Measurements from ENCODE around the gene TCF4. TPM values are rescaled to one million over a fixed set of nuclear protein-coding genes. Genes with fewer than 3 reads are reported as not detected.

TCF4 gene
- total RNA-seq, 1 experiment from 2014 or later: 0.42 TPM

- BruUV-seq (replicated peaks): no TSS peak
- ATAC-seq: no peak
- no peaks in the 10 kb centered on the region for H3K9me2 ChIP-seq (ENCODE audit: insufficient read depth)
- no peak overlapping the region for H2AFZ ChIP-seq (ENCODE audit: low read depth, low read length, poor library complexity, severe bottlenecking)
- no peak for DNase-seq (ENCODE audit: low read depth, low spot score)
- ChIA-PET RAD21 (ENCODE audit: low non-redundant PET in 1 of 2, low total read pairs in 2 of 2, uncharacterized antibody in 2 of 2, unreplicated experiment in 2 of 2) (no interaction called here), POLR2A (no interaction called here), CTCF (no interaction called here)
- no peak overlapping the region for H3K4me3 ChIP-seq (replicated peaks in 1 of 2; ENCODE audit: low read depth in 1 of 2, low read length in 2 of 2)
- H3K36me3 ChIP-seq (ENCODE audit: control insufficient read depth in 1 of 2, insufficient read depth in 2 of 2, low read length in 2 of 2): no peaks in the 10 kb centered on the region
- H3K27me3 ChIP-seq (ENCODE audit: insufficient read depth, low read length): no peaks in the 10 kb centered on the region
- no peaks in the 10 kb centered on the region for H3K9me3 ChIP-seq (ENCODE audit: control insufficient read depth in 1 of 2, insufficient read depth in 1 of 2, low read depth in 1 of 2, low read length in 2 of 2)
- intact Hi-C loops (cut with micrococcal nuclease): no loop called here
- H3K4me2 ChIP-seq (ENCODE audit: low read length): no peak overlapping the region
- no peaks in the 10 kb centered on the region for H3K4me1 ChIP-seq (ENCODE audit: control insufficient read depth in 1 of 2, insufficient read depth in 2 of 2, low read length in 2 of 2)
- H4K20me1 ChIP-seq (ENCODE audit: insufficient read depth): no peaks in the 10 kb centered on the region; the same call in 1 of the 2 replicates
- no peak overlapping the region for H3K27ac ChIP-seq (ENCODE audit: low read depth, low read length)
- H3K79me2 ChIP-seq (ENCODE audit: insufficient read depth, low read length): no peaks in the 10 kb centered on the region
- TF ChIP-seq ATF3 (IDR thresholded peaks at IDR 0.05) (no peak), JUND (IDR thresholded peaks at IDR 0.05) (no peak), TCF7L2 (IDR thresholded peaks at IDR 0.05; ENCODE audit: borderline replicate concordance, extremely low read depth, insufficient read depth, insufficient read length) (no peak), EGR1 (IDR thresholded peaks at IDR 0.05; ENCODE audit: low read depth) (no peak), EZH2 (IDR thresholded peaks at IDR 0.05) (no peak), CTCF (IDR thresholded peaks at IDR 0.05 in 2 of 3, conservative IDR thresholded peaks at IDR 0.05 in 1 of 3; ENCODE audit: borderline replicate concordance in 1 of 3, insufficient read depth in 1 of 3, low read depth in 2 of 3, low read length in 2 of 3) (no peak), ZNF274 (IDR thresholded peaks at IDR 0.05; ENCODE audit: low read depth, low read length) (no peak), MAX (IDR thresholded peaks at IDR 0.05) (no peak), POLR2AphosphoS5 (IDR thresholded peaks at IDR 0.05; ENCODE audit: low read depth, low read length) (no peak), REST (IDR thresholded peaks at IDR 0.05; ENCODE audit: low read depth) (no peak), SRF (IDR thresholded peaks at IDR 0.05; ENCODE audit: low read depth) (no peak), SP1 (IDR thresholded peaks at IDR 0.05; ENCODE audit: low read depth) (no peak), RAD21 (IDR thresholded peaks at IDR 0.05; ENCODE audit: low read depth) (no peak), FOSL1 (IDR thresholded peaks at IDR 0.05; ENCODE audit: low read depth) (no peak)
- no peak overlapping the region for H3K9ac ChIP-seq (ENCODE audit: low read length)
Measured at GRCh38 chr18:55321265-55322177, 266.5 kb downstream of the TCF4 start.
